Ovary (tissue), 9 donors: ENCODE results near the gene GARIN5A. TPM values are rescaled to one million over a fixed set of nuclear protein-coding genes. Genes with fewer than 3 reads are reported as not detected.

ENCODE experiments used
- DNase-seq, 5 donors: peaks; one replicate each; pipeline ENCODE4 v3.0.0-alpha.2; 2019 to 2020
- H3K27ac ChIP-seq, 2 donors: fragments of 200-600 bp; one replicate each; pipeline versions ENCODE4 v1.5.1 to v1.8.0; 2019 to 2022
- H3K27me3 ChIP-seq: fragments of 200-600 bp; one replicate; pipeline ENCODE4 v1.8.0; 2022
- H3K36me3 ChIP-seq: fragments of 200-600 bp; sonication (generic); one replicate; pipeline ENCODE4 v1.5.1; 2019
- H3K4me1 ChIP-seq: one replicate; pipeline ENCODE4 v1.8.1; 2013; ENCODE audit warnings: mild to moderate bottlenecking, moderate library complexity; ENCODE audit not compliant: insufficient read depth
- H3K4me3 ChIP-seq: fragments of 200-600 bp; sonication (generic); one replicate; pipeline ENCODE4 v1.5.1; 2017
- H3K9me3 ChIP-seq, 2 donors: fragments of 200-600 bp in 1 of 2; sonication (generic) in 1 of 2; one replicate each; pipeline versions ENCODE4 v1.5.1 to v1.8.1; 2013 to 2019; ENCODE audit warnings: mild to moderate bottlenecking in 1 of 2, moderate library complexity in 1 of 2
- EP300 ChIP-seq: sonication (generic); formaldehyde crosslinking; IDR thresholded peaks from one replicate; pipeline ENCODE4 v1.6.1; 2017; ENCODE audit warnings: antibody characterized with exemption
- POLR2A ChIP-seq: fragments of 450-650 bp; IDR thresholded peaks from one replicate; pipeline ENCODE4 v1.6.1; 2017; ENCODE audit warnings: antibody characterized with exemption, mild to moderate bottlenecking, moderate library complexity
- WGBS, 3 donors: extraction: QIAGEN DNeasy Blood & Tissue Kit in 1 of 3; methylation state at CpG; one replicate each; pipeline versions ENCODE4 v1.1.5 to v1.1.7; 2013 to 2017; 5-methylcytosine and 5-hydroxymethylcytosine counted together
- intact Hi-C, 4 donors: fragments of 100-400 bp; cut with DNase I; formaldehyde crosslinking; loops; one replicate each; pipeline versions ENCODE4 v1.11.0 to v1.15.1; 2022 to 2023
- polyA plus RNA-seq, 2 donors: library from polyadenylated mRNA; stranded (reverse); fragments of 200-250 nt in 1 of 2; fragments of 350-450 nt in 1 of 2; fragmentation: Illumina TruSeq in 1 of 2; extraction: RNeasy Lipid Tissue Mini Kit (QIAGEN cat#74804) in 1 of 2; gene quantifications; one replicate each; pipeline ENCODE4 v1.2.3, GENCODE V29; 2013 to 2014
- total RNA-seq, 7 donors: library from RNA; depleted of rRNA in 2 of 7; stranded (reverse); fragments of >200 nt in 2 of 7; fragmentation: NEBNext Ultra II Directional in 3 of 7; extraction: Animal tissue kit (Norgen Biotek cat#: 25700) in 3 of 7; gene quantifications; one replicate each; pipeline versions ENCODE4 v1.1.0 to v1.2.4, GENCODE V29; 2016 to 2023
- TF ChIP-seq, protein P1 (sequence below), 3 donors: fragments of 450-650 bp in 2 of 3; fragments of 200-600 bp in 1 of 3; IDR thresholded peaks; one replicate each; pipeline versions ENCODE4 v1.5.1 to v1.8.0; 2016 to 2022; ENCODE audit warnings: antibody characterized with exemption in 3 of 3, mild to moderate bottlenecking in 1 of 3
- donor health status: DM: no; HTN: no; CAD: no; lungs with moderate emphysema.
- donor health status: DM: no; HTN: no; CAD: no.
- donor health status: Bipolar disorder and iron deficiency.
- donor health status: DM: yes; HTN: yes; CAD: no.
- donor health status: DM: no; HTN: no; CAD: no.
- donor health status: DM: yes; HTN: yes; CAD: no.

Gene GARIN5A
- total and polyA plus RNA-seq, 9 donors = 0.47 to 10.3 (median 3.3) TPM

DNA sequence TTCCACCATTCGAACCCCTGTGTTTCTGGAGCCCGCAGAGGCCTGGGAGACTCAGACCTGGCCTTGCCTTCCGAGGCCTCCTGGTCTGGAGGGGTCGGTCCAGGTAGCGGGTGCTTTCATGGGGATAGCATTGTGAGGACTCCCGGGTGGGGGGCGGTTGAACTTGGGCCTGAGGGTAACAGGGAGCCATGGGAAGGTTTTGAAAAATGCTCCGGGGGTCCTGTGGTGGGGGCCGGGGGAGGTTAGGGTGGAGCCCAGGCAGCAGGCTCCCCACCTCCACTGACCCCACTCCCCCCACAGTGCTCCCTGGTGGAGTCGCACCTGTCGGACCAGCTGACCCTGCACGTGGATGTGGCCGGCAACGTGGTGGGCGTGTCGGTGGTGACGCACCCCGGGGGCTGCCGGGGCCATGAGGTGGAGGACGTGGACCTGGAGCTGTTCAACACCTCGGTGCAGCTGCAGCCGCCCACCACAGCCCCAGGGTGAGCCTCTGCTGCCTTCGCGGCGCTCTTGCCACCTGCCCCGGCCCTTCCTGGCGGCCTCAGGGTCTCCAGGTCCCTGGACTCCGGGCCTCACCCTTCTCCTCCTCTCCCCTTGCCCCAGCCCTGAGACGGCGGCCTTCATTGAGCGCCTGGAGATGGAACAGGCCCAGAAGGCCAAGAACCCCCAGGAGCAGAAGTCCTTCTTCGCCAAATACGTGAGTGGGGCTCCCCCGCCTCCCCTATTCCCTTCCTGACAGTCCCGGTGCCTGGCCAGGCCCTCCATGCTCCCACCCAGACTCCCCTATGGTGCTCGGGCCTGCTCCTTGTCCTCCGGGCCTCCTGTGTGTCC is 3.8 kb upstream of the GARIN5A start:
- DNase-seq = no peak
- Histone ChIP-seq H3K27ac (no peak overlapping the region), H3K4me3 (no peak overlapping the region), H3K9me3 (no peaks in the 10 kb centered on the region), H3K27me3 (no peaks in the 10 kb centered on the region), H3K36me3 (no peaks in the 10 kb centered on the region), H3K4me1 (peaks cover 15% of the 10 kb centered on the region)
- intact Hi-C loops = no loop called here
- TF ChIP-seq POLR2A (no peak), EP300 (no peak)
- TF ChIP-seq, protein P1, sequence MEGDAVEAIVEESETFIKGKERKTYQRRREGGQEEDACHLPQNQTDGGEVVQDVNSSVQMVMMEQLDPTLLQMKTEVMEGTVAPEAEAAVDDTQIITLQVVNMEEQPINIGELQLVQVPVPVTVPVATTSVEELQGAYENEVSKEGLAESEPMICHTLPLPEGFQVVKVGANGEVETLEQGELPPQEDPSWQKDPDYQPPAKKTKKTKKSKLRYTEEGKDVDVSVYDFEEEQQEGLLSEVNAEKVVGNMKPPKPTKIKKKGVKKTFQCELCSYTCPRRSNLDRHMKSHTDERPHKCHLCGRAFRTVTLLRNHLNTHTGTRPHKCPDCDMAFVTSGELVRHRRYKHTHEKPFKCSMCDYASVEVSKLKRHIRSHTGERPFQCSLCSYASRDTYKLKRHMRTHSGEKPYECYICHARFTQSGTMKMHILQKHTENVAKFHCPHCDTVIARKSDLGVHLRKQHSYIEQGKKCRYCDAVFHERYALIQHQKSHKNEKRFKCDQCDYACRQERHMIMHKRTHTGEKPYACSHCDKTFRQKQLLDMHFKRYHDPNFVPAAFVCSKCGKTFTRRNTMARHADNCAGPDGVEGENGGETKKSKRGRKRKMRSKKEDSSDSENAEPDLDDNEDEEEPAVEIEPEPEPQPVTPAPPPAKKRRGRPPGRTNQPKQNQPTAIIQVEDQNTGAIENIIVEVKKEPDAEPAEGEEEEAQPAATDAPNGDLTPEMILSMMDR (IDR thresholded peaks at IDR 0.05) = no peak
- 84 to 88% (median 88%) methylated on average over 36 to 37 of the region's 37 CpGs for WGBS, 3 donors

DNA sequence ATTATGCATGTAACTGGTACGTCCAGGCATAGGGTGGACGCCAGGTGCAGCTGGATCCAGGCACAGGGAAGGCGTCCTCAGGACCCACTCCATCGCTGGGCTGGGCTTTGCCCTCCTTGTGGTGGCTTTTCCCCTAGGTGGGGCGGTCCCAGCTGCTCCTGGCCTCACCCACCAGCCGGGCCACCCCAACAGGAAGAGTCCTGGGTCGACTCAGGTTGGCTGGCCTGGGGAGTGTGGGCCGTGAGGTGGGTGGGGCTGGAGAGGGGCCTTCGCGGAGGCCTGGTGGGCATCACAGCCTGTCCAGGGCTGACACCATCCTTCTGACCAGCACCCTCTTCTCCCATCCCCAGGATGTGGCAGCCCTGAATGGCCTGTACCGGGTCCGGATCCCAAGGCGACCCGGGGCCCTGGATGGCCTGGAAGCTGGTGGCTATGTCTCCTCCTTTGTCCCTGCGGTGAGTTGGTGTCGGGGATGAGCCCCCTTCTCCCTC is 3.2 kb upstream of the GARIN5A start:
- Histone ChIP-seq H3K4me1 (peaks cover 15% of the 10 kb centered on the region), H3K36me3 (no peaks in the 10 kb centered on the region)
- DNase-seq = no peak

GRCh38 chr19:50478901-50479715 is 2.5 kb upstream of the GARIN5A start:
- TF ChIP-seq POLR2A (no peak), EP300 (no peak)
- TF ChIP-seq, protein P1 (IDR thresholded peaks at IDR 0.05) = no peak
- Histone ChIP-seq H3K27ac (peak overlapping the region in 1 of 2 donors; percentile 20), H3K36me3 (no peaks in the 10 kb centered on the region), H3K4me1 (peaks cover 15% of the 10 kb centered on the region), H3K4me3 (no peak overlapping the region), H3K27me3 (no peaks in the 10 kb centered on the region), H3K9me3 (no peaks in the 10 kb centered on the region)
- 81 to 87% (median 86%) methylated on average over 19 of the region's 19 CpGs for WGBS, 3 donors
- DNase-seq = no peak
- intact Hi-C loops = loop anchor here in 1 of 4 donors (5.0 kb wide), 1 partner anchor 102 kb away; the partner anchor contains the start of gene NR1H2

More for the DNA sequence above, 3.2 kb upstream of the GARIN5A start:
- Histone ChIP-seq H3K9me3 (no peaks in the 10 kb centered on the region), H3K4me3 (no peak overlapping the region), H3K27ac (no peak overlapping the region), H3K27me3 (no peaks in the 10 kb centered on the region)
- intact Hi-C loops = loop anchor here in 1 of 4 donors (5.0 kb wide), 1 partner anchor 103 kb away; the partner anchor contains the start of gene NR1H2
- TF ChIP-seq POLR2A = no peak
- no peak for TF ChIP-seq EP300
- TF ChIP-seq, protein P1 (IDR thresholded peaks at IDR 0.05) = no peak
- 87 to 92% (median 92%) methylated on average over 12 to 16 of the region's 16 CpGs for WGBS, 3 donors

GRCh38 chr19:50477751-50478515 is 1.3 kb upstream of the GARIN5A start:
- DNase-seq = no peak
- intact Hi-C loops = loop anchor here in 1 of 4 donors (5.0 kb wide), 1 partner anchor 101 kb away; the partner anchor contains the start of gene NR1H2
- no peaks in the 10 kb centered on the region for H3K9me3 ChIP-seq
- no peak overlapping the region for H3K27ac ChIP-seq
- no peaks in the 10 kb centered on the region for H3K27me3 ChIP-seq
- 94 to 96% (median 95%) methylated on average over 17 of the region's 17 CpGs for WGBS, 3 donors
- no peaks in the 10 kb centered on the region for H3K36me3 ChIP-seq
- peaks cover 15% of the 10 kb centered on the region for H3K4me1 ChIP-seq
- TF ChIP-seq POLR2A = no peak
- no peak for TF ChIP-seq EP300
- TF ChIP-seq, protein P1 (IDR thresholded peaks at IDR 0.05) = no peak
- no peak overlapping the region for H3K4me3 ChIP-seq
